Urinary bladder (tissue), 4 donors: Measurements from ENCODE around the gene BIRC6. TPM values are rescaled to one million over a fixed set of nuclear protein-coding genes. Genes with fewer than 3 reads are reported as not detected.
"Not testable (repeated sequence)": the region's sequence is repeated elsewhere in the genome, so short reads cannot be mapped to it uniquely, and the experiment has no call there.

Experiments used
- DNase-seq: peaks from one replicate; pipeline ENCODE4 v3.0.0-alpha.2; 2015; ENCODE audit errors: extremely low spot score
- H3K27ac ChIP-seq: one replicate; pipeline ENCODE4 v1.5.1; 2013; ENCODE audit warnings: low read depth, mild to moderate bottlenecking, moderate library complexity
- H3K36me3 ChIP-seq: one replicate; pipeline ENCODE4 v1.6.1; 2013; ENCODE audit warnings: mild to moderate bottlenecking, moderate library complexity; ENCODE audit not compliant: insufficient read depth
- H3K4me1 ChIP-seq: one replicate; pipeline ENCODE4 v1.6.1; 2013; ENCODE audit warnings: mild to moderate bottlenecking, moderate library complexity; ENCODE audit not compliant: insufficient read depth
- H3K4me3 ChIP-seq: one replicate; pipeline ENCODE4 v1.5.1; 2013; ENCODE audit warnings: low read depth, low read length
- WGBS: extraction: QIAGEN DNeasy Blood & Tissue Kit; methylation state at CpG from one replicate; pipeline ENCODE4 v1.1.7; 2013; 5-methylcytosine and 5-hydroxymethylcytosine counted together
- polyA plus RNA-seq: library from polyadenylated mRNA; stranded (reverse); fragments of 200-250 nt; gene quantifications from one replicate; pipeline ENCODE4 v1.2.3, GENCODE V29; 2013
- total RNA-seq: library from RNA; depleted of rRNA; stranded (reverse); fragments of >200 nt; gene quantifications from one replicate; pipeline ENCODE4 v1.2.3, GENCODE V29; 2014
- donor health status: healthy with polysubstance abuse.
- donor health status: healthy.

Gene BIRC6
- total and polyA plus RNA-seq, 2 donors, result 26.7 to 318 TPM

- no peak for DNase-seq
- Histone ChIP-seq H3K4me1 (peaks cover 2% of the 10 kb centered on the region), H3K36me3 (peaks cover 3% of the 10 kb centered on the region), H3K27ac (no peak overlapping the region), H3K4me3 (no peak overlapping the region)
- 46% methylated on average over 4 of the region's 4 CpGs for WGBS
These were observed 3.6 kb downstream of the BIRC6 start for GRCh38 chr2:32360416-32360815.

DNA sequence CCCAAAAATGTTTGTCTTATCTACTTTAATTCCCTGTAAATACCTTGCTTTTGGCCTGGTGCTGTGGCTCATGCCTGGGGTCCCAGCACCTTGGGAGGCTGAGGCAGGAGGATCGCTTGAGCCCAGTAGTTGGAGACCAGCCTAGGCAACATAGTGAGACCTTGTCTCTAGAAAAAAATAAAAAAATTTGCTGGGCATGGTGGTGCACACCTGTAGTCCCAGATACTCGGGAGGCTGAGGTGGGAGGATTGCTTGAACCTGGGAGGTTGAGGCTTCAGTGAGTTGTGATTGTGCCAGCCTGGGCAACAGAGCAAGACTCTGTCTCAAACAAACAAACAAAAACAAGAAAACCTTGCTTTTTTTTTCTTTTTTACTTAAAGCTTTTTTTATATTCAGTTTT is 6.2 kb downstream of the BIRC6 start:
- not testable (repeated sequence) for H3K4me3 ChIP-seq, DNase-seq, H3K4me1 ChIP-seq, H3K27ac ChIP-seq, H3K36me3 ChIP-seq
- WGBS, result 95% methylated on average over 2 of the region's 2 CpGs

DNA sequence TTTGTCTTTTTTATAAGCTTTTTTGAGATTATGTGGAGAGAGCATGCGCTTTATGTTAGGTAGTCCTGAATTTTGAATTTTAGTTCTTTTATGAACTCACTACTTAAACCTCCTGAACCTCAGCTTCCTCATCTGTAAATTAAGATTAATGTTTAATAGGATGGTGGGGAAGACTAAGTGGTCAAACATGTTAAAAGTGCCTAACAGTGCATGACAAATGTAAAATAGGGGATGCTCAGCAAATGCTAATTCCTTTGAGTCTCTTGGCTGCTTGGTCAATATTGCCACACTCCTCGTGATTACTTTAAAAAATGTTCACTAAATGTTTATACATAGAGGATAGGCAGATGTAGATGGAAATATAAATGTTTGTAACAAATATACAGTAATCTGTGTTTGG is 6.8 kb downstream of the BIRC6 start:
- DNase-seq, result no peak
- H3K27ac ChIP-seq, result no peak overlapping the region

DNA sequence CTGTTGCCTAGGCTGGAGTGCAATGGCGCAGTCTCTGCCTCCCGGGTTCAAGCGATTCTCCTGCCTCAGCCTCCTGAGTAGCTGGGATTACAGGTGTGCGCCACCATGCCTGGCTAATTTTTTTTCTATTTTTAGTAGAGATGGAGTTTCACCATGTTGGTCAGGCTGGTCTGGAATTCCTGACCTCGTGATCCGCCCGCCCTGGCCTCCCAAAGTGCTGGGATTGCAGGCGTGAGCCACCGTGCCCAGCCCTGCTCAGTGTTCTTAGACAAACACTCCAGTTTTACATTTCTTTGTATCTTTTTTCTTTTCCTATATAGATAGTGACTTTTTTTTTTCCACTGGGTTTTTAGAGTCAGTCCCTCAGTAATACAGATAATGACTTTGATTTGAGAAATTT is 7.5 kb downstream of the BIRC6 start:
- not testable (repeated sequence) for DNase-seq, H3K36me3 ChIP-seq

More for the DNA sequence above, 6.8 kb downstream of the BIRC6 start:
- Histone ChIP-seq H3K36me3 (peaks cover 3% of the 10 kb centered on the region), H3K4me3 (no peak overlapping the region), H3K4me1 (peaks cover 1% of the 10 kb centered on the region)
- WGBS, result 66% methylated on average over 2 of the region's 2 CpGs

GRCh38 chr2:32365679-32366078 is 8.9 kb downstream of the BIRC6 start:
- WGBS, result 95% methylated on average over 3 of the region's 3 CpGs
- not testable (repeated sequence) for H3K36me3 ChIP-seq, H3K4me1 ChIP-seq

More for the DNA sequence above, 7.5 kb downstream of the BIRC6 start:
- H3K27ac ChIP-seq, H3K4me1 ChIP-seq, H3K4me3 ChIP-seq: not testable (repeated sequence)
- 90% methylated on average over 9 of the region's 9 CpGs for WGBS

DNA sequence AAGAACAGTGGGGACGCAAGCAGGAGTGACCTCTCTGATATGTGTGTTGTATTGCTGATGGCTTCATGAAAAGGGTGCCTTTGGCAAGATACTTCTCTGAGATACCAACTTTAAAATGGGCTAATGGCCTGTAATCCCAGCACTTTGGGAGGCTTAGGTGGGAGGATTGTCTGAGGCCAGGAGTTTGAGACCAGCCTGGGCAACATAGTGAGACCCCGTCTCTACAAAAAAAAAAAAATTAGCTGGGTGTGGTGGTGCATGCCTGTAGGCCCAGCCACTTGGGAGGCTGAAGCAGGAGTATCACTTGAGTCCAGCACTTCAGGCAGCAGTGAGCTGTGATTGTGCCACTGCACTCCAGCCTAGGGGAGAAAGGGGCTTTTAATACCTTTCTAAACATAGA is 9.8 kb downstream of the BIRC6 start:
- peaks cover 1% of the 10 kb centered on the region for H3K4me1 ChIP-seq
- 98% methylated on average over 2 of the region's 2 CpGs for WGBS

More at GRCh38 chr2:32365679-32366078, 8.9 kb downstream of the BIRC6 start:
- H3K4me3 ChIP-seq, H3K27ac ChIP-seq, DNase-seq: not testable (repeated sequence)

GRCh38 chr2:32369222-32369621 is 12.4 kb downstream of the BIRC6 start:
- WGBS, result 97% methylated on average over 9 of the region's 9 CpGs
- Histone ChIP-seq H3K36me3 (no peaks in the 10 kb centered on the region), H3K4me1 (peaks cover 1% of the 10 kb centered on the region), H3K27ac (no peak overlapping the region), H3K4me3 (no peak overlapping the region)
- no peak for DNase-seq

More for the DNA sequence above, 9.8 kb downstream of the BIRC6 start:
- no peak for DNase-seq
- H3K36me3 ChIP-seq, result no peaks in the 10 kb centered on the region
- H3K27ac ChIP-seq, result no peak overlapping the region
- H3K4me3 ChIP-seq, result no peak overlapping the region

- not testable (repeated sequence) for H3K36me3 ChIP-seq, H3K27ac ChIP-seq, DNase-seq, H3K4me1 ChIP-seq, H3K4me3 ChIP-seq
- WGBS, result 97% methylated on average over 5 of the region's 5 CpGs
These were observed 14.1 kb downstream of the BIRC6 start for GRCh38 chr2:32370942-32371341.

DNA sequence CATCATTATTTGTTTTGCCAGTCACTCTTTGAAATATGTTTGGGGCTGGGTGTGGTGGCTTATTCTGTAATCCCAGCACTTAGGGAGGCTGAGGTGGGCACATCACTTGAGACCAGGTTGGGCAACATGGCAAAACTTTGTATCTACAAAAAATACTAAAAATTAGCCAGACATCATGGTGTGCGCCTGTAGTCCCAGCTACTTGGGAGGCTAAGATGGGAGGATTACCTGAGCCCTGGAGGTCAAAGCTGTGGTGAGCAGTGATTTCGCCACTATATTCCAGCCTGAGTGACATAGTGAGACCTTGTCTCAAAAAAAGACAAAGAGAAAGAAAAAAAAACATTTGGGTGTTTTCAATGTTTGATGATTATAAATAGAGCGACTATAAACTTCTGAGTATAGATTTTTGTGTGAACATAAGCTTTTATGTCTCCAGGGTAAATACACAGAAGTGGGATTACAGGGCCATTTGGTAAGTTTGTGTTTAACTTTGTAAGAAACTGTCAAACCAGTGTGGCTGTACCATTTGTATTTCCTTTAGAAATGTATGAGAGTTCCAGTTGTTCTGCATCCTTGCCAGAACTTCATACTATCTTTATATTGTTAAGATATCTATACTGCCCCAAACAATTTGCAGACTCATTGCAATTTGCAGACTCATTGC is 15.8 kb downstream of the BIRC6 start:
- no peak for DNase-seq
- Histone ChIP-seq H3K4me1 (peaks cover 1% of the 10 kb centered on the region), H3K36me3 (no peaks in the 10 kb centered on the region), H3K4me3 (no peak overlapping the region), H3K27ac (no peak overlapping the region)
- WGBS, result 94% methylated on average over 3 of the region's 3 CpGs

DNA sequence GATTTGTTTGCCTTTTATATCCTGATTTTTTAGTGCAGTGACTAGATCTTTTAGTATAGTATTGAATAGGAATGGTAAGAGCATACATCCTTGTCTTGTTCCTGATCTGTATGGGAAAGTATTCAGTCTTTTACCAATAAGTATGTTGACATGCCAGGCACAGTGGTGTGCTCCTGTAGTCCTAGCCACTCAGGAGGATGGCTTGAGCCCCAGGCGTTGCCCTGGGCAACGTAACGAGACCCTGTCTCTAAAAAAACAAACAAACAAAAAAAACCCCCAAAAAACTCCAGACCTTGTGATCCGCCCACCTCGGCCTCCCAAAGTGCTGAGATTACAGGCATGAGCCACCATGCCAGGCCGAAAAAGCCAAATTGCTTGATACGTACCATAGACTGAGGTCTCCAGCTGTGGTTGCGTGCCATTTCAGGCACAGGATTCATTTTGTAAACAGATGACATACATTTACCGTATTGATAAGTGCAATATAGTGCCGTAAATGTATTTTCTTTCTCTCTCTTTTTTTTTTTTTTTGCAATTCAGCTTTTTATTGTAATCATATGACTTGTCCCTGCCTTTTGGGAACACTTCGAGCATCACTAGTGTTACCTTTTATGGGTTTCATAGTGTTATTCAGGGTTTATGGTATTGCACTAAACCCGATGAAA is 18.5 kb downstream of the BIRC6 start:
- no peak for DNase-seq
- H3K4me1 ChIP-seq, result no peaks in the 10 kb centered on the region
- 96% methylated on average over 12 of the region's 12 CpGs for WGBS
- H3K4me3 ChIP-seq, result no peak overlapping the region
- H3K27ac ChIP-seq, result no peak overlapping the region
- no peaks in the 10 kb centered on the region for H3K36me3 ChIP-seq

DNA sequence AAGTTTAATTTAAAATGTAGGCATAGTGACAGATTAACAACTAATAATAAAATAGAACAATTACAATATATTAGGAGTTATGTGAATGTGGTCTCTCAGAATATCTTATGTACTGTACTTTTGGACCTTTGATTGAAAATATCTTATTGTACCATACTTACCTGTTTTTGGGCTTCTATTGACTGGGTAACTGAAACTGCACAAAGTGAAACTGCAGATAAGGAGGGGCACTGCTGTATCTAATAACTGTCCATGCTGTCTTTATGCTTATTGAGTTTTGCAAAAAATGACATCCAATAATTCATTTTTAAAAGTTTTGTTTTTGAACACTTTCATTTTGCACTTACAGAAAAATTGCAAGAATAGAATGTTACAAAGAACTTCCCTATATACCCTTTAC is 19.9 kb downstream of the BIRC6 start:
- no peaks in the 10 kb centered on the region for H3K36me3 ChIP-seq
- DNase-seq, result no peak
- no peak overlapping the region for H3K4me3 ChIP-seq
- H3K4me1 ChIP-seq, result no peaks in the 10 kb centered on the region
- no peak overlapping the region for H3K27ac ChIP-seq

DNA sequence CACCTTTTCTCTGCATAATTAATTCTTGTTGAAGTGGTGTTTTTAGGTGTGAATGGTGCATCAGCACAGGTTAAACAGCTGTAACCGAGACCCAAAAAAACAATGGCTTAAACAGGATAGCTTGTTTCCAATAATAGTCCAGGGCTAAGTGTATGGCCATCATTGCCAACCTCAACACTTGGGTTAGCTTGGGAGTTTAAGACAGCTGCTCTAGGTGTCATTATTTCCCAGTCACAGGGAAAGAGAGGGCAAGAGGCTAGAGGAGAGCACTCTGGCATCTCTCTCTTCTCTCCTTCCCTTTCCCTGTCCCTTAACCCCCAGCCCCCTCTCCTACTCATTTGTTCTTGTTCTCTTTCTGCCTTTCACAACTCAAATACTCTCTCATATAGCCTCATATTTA is 21.1 kb downstream of the BIRC6 start:
- H3K27ac ChIP-seq, result no peak overlapping the region
- no peak overlapping the region for H3K4me3 ChIP-seq
- DNase-seq, result no peak
- H3K36me3 ChIP-seq, result no peaks in the 10 kb centered on the region
- 95% methylated on average over 1 of the region's 1 CpG for WGBS
- H3K4me1 ChIP-seq, result no peaks in the 10 kb centered on the region

- H3K4me1 ChIP-seq, result no peaks in the 10 kb centered on the region
- no peak for DNase-seq
- H3K36me3 ChIP-seq, result no peaks in the 10 kb centered on the region
These were observed 22.5 kb downstream of the BIRC6 start for GRCh38 chr2:32379352-32379751.

DNA sequence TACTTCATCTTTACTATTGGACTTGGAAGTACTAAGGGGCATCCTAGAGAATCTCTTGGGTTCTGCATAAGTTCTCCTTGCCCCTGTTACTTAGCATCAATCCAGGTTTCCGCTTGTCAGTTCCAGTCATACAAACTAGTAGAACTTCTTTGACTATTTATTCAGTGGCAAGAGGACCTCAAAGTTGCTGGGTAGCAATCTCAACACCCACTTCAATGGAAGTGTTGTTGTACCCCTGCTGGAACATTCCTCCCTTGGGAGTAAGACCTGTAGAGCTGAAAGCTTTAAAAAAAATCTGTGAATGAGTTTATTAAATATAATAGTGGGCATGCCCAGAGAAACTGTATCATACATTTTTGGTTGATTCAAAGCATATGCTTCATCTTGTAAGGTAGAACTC is 27.0 kb downstream of the BIRC6 start:
- no peak for DNase-seq
- H3K36me3 ChIP-seq, result peaks cover 1% of the 10 kb centered on the region

More at GRCh38 chr2:32379352-32379751, 22.5 kb downstream of the BIRC6 start:
- no peak overlapping the region for H3K4me3 ChIP-seq
- no peak overlapping the region for H3K27ac ChIP-seq

More for the DNA sequence above, 27.0 kb downstream of the BIRC6 start:
- Histone ChIP-seq H3K4me3 (no peak overlapping the region), H3K27ac (no peak overlapping the region), H3K4me1 (no peaks in the 10 kb centered on the region)
- WGBS, result 96% methylated on average over 1 of the region's 1 CpG
